Stimulated activated CD8-positive, alpha-beta memory T cell treated with anti-CD3 and anti-CD28 coated beads, Interleukin-12 subunit alpha, Interleukin-12 subunit beta, amount 100 ng/mL, for 4 hours (primary cell): ENCODE measurements around the gene DBP.

Experiments used
- DNase-seq: peaks from one replicate; pipeline ENCODE4 v3.0.0-alpha.2; 2020; ENCODE audit warnings: low read depth

The DBP gene

DNA sequence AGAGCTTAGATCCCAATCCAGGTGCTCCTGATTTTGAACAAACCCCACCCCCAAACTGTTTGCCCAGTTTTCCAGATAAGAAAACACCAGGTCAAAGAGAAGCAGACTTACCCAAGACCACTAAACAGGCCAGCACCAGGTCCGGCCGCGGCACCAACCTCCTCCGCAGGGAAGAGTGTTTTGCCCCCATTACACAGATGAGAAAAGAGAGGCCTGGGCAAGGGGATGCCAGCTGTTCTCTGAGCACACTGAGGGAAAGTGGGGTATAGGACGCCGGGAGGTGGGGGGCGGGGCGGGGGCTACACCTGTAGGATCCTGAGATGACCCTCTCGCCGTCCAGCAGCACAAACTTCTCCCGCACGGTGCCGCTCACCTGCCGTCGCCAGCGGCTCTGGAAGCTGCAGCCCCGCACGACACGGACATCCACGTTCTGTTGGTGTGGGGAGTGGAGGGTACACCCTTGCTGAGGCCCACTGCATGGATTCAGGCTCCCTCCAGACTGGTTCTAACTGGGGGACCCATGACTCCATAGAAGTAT, 27.5 kb downstream of the DBP start:
- no peak for DNase-seq

DNA sequence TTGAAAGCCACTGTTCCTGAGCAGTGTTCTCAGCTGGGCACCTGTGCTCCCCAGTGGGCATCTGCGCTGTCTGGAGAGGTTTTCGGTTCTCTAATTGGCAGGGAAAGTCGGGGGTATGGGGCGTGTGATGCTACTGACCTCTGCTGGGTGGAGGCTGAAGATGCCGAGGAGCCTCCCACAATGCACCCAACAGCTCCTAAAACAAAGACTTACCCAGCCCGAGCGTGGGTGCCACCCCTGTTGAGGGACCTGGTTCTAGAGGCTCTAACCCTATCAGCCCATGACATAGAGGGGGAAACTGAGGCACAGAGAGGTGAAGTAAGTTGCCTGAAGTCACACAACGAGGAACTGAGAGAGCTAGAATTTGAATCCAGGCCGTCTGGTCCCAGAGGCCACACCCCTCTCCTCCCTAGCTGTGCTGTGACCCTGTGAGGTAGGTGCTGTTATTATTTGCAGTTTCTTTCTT, 28.3 kb downstream of the DBP start:
- DNase-seq, result no peak

DNA sequence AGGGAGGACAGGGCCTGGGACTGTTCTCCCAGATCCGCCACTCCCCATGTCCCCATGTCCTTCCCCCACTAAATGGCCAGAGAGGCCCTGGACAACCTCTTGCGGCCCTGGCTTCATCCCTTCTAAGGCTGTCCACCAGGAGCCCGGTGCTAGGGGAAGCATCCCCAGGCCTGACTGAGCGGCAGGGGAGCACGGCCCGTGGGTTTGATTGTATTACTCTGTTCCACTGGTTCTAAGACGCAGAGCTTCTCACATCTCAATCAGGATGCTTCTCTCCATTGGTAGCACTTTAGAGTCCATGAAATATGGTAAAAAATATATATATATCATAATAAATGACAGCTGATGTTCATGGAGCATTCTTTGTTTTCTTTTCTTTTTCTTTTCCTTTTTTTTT, 29.8 kb downstream of the DBP start:
- DNase-seq, result no peak

- no peak for DNase-seq
Observed at GRCh38 chr19:48606463-48607358, 30.5 kb downstream of the DBP start, which contains the start of gene SPACA4. TSS of gene SPACA4 (plus strand) at chr19:48606742. CDS start at chr19:48606979, 237 bp downstream.

DNA sequence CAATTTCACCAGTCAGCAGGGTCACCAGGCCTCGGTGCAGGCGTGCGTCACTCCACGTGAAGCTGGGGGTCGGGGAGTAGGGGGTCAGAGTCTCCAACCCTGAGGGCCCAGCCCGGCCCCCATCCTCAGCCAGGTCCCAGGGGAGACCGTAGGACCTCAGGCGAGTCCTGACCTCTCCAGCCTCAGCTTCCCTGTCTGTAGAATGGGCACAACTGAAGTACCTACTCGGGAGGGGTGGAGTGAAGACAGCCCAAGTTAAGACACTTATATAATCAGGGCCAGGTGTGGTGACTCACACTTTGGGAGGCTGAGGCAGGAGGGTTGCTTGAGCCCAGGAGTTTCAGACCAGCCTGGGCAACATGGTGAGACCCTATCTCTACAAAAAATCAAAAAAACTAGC, 33.3 kb downstream of the DBP start:
- no peak for DNase-seq

DNA sequence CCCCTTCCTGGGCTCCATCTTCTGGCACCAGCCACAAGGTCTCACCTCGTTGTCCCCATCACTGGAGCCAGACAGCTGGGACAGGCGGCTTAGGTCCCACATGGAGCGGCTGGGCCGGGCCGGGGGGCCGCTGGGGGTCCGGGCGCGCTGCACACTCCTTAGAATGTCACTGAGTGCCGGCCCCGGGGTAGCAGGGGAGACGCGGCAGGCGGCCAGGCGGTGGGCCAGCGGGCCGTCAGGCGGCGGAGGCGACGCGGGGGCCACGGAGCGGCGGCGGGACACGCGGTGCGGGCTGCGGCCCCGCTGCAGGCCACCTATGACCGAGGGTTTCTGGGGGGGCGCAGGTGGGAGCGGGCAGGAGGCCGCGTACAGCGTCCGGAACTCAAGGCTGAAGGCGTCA, 33.7 kb downstream of the DBP start:
- DNase-seq, result no peak

DNA sequence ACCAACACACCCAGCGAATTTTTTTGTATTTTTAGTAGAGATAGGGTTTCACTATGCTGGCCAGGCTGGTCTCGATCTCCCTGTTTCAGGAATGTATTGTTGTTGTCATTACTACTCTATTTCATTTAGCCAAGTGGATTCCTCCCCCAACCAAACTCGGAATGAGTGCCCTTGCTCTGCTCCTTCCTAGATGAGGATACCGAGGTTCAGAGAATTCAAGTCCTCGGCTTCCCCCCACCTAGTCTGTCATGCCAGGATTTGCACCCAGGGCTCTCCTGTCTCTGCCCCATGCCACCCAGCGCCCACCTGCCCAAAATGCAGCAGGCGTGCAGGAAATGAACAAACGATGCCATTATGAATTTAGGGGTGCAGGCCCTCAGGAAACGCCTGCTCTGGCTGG, 34.2 kb downstream of the DBP start:
- DNase-seq, result no peak

- no peak for DNase-seq
Observed at GRCh38 chr19:48600679-48601417, 36.3 kb downstream of the DBP start.

DNA sequence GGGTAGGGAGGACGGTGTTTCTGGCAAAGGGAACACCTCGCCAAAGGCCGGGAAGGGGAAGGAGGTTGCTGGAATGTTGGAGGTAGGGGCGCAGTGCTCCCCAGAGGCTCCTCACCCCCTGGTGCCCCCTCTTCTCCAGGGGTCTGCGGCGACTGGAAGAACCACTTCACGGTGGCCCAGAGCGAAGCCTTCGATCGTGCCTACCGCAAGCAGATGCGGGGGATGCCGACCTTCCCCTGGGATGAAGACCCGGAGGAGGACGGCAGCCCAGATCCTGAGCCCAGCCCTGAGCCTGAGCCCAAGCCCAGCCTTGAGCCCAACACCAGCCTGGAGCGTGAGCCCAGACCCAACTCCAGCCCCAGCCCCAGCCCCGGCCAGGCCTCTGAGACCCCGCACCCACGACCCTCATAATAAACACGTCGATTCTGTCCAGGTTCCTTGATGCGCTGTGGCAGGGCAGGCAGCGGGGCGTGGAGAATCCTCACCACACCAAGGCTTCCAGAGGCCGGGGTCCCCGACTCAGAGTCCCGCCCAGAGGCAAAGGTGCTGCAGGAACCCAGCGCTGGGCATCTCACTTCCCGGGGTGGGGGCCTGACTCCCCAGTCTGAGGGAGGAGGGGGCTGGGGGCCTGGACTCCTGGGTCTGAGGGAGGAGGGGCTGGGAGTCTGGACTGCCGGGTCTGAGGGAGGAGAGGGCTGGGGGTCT, 38.0 kb downstream of the DBP start:
- DNase-seq, result no peak

DNA sequence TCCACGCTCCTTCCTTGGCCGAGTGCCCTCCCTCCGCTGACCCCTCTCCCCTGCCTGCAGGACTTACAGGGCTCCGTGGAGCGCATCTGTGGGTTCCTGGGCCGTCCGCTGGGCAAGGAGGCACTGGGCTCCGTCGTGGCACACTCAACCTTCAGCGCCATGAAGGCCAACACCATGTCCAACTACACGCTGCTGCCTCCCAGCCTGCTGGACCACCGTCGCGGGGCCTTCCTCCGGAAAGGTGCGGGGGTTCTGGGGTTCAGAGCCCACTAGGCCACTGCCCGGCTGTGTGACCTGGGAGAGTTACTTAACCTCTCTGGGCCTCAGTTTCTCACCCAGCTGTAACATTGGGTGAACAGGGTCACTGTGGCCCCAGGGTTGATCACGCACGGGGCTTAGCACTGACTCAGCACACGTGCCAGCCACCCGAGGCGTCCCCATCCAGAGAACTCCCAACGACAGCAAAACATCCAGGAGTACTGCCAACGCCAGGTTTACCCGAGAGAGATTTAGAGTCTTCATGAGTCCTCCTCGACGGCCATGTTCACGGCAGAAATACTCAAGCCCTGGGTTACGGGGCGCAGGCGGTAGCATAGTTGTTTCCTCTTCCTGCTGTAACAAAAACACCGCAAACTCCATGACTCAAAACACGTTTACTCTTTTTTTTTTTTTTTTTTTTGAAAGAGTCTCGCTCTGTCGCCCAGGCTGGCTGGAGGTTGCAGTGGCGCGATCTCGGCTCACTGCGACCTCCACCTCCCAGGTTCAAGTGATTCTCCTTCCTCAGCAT, 40.3 kb downstream of the DBP start:
- no peak for DNase-seq

DNA sequence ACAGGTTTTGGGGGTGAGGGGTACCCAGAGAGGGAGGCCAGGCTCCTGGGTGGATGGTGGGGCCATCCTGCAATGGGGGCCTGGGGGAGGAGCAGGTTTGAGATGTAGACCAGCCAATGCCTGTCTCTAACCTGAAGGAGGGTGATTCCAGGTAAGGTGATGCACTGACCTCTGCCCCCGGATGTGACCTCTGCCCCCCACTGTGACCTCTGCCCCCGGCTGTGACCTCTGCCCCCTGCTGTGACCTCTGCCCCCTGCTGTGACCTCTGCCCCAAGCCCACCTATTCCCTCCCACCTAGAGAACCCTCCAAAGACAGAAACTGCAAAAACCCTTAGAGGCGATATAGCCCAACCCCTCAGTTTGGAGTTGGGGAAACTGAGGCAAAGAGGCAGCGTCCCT, 40.9 kb downstream of the DBP start:
- DNase-seq, result no peak

- no peak for DNase-seq
Observed at GRCh38 chr19:48595833-48596232, 41.3 kb downstream of the DBP start.

- no peak for DNase-seq
Observed at GRCh38 chr19:48595171-48595570, 42.0 kb downstream of the DBP start.

DNA sequence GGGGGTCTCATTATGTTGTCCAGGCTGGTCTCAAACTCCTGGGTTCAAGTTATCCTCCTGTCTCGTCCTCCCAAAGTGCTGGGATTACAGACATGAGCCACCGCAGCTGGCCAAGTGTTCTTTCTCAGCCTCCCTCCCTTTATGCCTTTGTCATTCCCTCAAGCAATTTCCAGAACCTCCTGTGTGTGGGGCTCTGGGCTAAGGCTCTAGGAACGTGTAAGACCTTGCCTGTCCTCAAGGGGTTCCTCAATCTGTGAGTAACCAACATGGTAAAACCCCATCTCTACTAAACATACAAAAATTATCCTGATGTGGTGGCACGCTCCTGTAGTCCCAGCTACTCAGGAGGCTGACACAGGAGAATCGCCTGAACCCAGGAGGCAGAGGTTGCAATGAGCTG, 46.2 kb downstream of the DBP start:
- no peak for DNase-seq

DNA sequence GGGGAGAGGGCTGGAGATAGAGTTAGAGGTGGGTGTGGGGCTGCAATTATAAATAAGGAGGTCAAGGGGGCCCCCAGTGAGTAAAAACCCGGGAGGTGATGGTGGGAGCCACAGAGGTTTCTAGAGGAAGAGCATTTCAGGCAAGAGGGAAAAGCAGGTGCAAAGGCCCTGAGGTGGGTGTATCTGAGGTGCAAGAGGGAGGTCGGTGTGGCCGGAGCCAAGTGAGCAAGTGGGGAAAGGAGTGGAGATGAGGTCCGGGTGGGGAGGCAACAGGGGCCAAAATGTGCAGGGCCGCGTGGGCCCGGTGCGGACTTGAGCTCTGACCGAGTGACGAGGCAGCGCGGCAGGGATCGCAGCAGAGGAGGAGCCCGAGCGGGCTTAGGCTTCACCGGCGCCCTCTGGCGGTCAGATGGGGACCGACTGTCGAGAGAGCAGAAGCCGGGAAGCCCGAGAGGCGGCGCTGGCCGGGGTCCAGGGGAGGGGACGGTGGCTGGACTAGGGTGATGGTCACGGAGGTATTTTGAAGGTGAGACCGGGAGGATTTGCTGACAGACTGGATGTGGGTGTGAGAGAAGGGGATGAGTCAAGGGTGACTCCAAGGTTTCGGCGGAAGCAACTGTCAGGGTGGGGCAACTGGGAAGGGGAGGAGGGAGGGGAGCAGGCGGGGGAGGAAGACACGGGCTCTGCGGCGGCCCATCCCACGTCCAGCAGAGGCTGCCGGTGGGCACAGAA, 48.3 kb downstream of the DBP start:
- peak; percentile 64 for DNase-seq

DNA sequence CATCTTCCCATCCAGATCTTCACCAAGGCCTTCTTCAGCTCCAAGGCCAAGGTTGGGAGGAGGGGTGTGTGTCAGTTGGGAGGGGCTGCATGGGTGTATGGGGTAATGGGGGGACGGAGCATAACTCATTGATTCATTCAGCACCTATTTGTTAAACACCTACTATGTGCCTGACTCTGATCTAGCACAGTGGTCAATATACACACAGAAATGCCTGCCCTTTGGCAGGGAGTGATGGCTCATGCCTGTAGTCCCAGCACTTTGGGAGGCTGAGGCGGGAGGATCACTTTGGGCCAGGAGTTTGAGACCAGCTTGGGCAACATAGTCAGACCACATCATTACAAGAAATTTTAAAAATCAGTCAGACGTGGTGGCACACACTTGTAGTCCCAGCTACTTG, 49.8 kb downstream of the DBP start:
- DNase-seq, result no peak

DNA sequence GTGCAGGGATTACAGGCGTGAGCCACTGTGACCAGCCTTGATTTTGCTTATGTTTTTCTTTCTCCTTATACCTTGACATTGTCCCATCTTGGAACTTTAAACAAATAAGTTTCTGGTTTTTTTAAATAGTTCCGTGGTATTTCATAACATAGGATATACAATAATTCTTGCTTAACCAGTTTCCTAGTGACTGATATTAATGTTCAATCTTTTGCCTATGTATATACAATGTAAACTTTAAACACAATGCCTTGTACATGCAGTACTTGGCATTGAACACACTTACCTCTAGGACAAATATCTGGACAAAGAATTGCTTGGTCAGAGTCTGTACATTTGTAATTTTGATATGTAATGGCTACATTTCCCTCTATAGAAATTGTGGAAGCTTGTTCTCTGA, 55.0 kb downstream of the DBP start:
- no peak for DNase-seq
